HG03342 (cell line): ENCODE data around the gene MGMT.

ENCODE experiments used
- ATAC-seq: cut with Tn5 transposase; IDR thresholded peaks from one replicate; pipeline ENCODE4 v1.9.1; 2021; ENCODE audit warnings: mild to moderate bottlenecking, moderate library complexity; ENCODE audit not compliant: unreplicated experiment

The MGMT gene

GRCh38 chr10:129648856-129649255, 181.8 kb downstream of the MGMT start:
- no peak for ATAC-seq

- no peak for ATAC-seq
Observed at GRCh38 chr10:129652021-129652420, 185.0 kb downstream of the MGMT start.

GRCh38 chr10:129652521-129653201, 185.6 kb downstream of the MGMT start:
- ATAC-seq, result no peak

- no peak for ATAC-seq
Observed at GRCh38 chr10:129653428-129653827, 186.4 kb downstream of the MGMT start.

- ATAC-seq, result no peak
Observed at GRCh38 chr10:129653861-129654260, 186.8 kb downstream of the MGMT start.

- ATAC-seq, result no peak
Observed at GRCh38 chr10:129654461-129654860, 187.4 kb downstream of the MGMT start.

- no peak for ATAC-seq
Observed at GRCh38 chr10:129655007-129655678, 188.1 kb downstream of the MGMT start.

GRCh38 chr10:129655679-129656031, 188.6 kb downstream of the MGMT start:
- no peak for ATAC-seq

- no peak for ATAC-seq
Observed at GRCh38 chr10:129656642-129657041, 189.6 kb downstream of the MGMT start.

- ATAC-seq, result no peak
Observed at GRCh38 chr10:129657297-129658017, 190.4 kb downstream of the MGMT start.

- no peak for ATAC-seq
Observed at GRCh38 chr10:129658376-129659072, 191.5 kb downstream of the MGMT start.

- ATAC-seq, result no peak
Observed at GRCh38 chr10:129659508-129660268, 192.6 kb downstream of the MGMT start.

- no peak for ATAC-seq
Observed at GRCh38 chr10:129660569-129660968, 193.5 kb downstream of the MGMT start.

GRCh38 chr10:129662426-129662825, 195.4 kb downstream of the MGMT start:
- no peak for ATAC-seq

GRCh38 chr10:129670124-129670523, 203.1 kb downstream of the MGMT start:
- no peak for ATAC-seq

GRCh38 chr10:129673292-129673691, 206.3 kb downstream of the MGMT start:
- ATAC-seq, result no peak

- ATAC-seq, result no peak
Observed at GRCh38 chr10:129675027-129675769, 208.2 kb downstream of the MGMT start.

GRCh38 chr10:129676014-129676413, 209.0 kb downstream of the MGMT start:
- ATAC-seq, result no peak

GRCh38 chr10:129677377-129677927, 210.4 kb downstream of the MGMT start:
- ATAC-seq, result no peak

GRCh38 chr10:129678186-129678585, 211.1 kb downstream of the MGMT start:
- no peak for ATAC-seq
